A549 (cell line): ENCODE results near the gene TMEM80. TPM values are rescaled to one million over a fixed set of nuclear protein-coding genes. Genes with fewer than 3 reads are reported as not detected.
A peak's percentile ranks its signal among the peaks of the same experiment; 100 is the strongest.

ENCODE experiments used
- ATAC-seq, 2 experiments: fragments of 200-7000 bp in 1 of 2; fragments of >200 bp in 1 of 2; cut with Nextera tagmentation in 1 of 2; cut with Tn5 transposase in 1 of 2; 3 replicates each; pipeline versions ENCODE4 v1.8.0 to v1.9.1; 2018 to 2020; ENCODE audit warnings: mild to moderate bottlenecking in 1 of 2, moderate library complexity in 1 of 2
- CTCF ChIA-PET: fragments of 300-600 bp; sonication (Branson Sonifier 250); formaldehyde crosslinking; extraction: SDS; loops from one replicate; lab custom pipeline; 2021; ENCODE audit warnings: antibody characterized with exemption, inconsistent platforms; lab: Yijun Ruan, JAX
- POLR2A ChIA-PET: fragments of 350-600 bp; formaldehyde crosslinking; extraction: SDS; loops from one replicate; lab custom pipeline; 2021; ENCODE audit warnings: antibody characterized with exemption, inconsistent platforms; lab: Yijun Ruan, JAX
- DNase-seq, 2 experiments: peaks; one replicate each; pipeline versions ENCODE4 v3.0.0 to v3.0.0-alpha.2; 2011 to 2016; ENCODE audit warnings: low read depth in 1 of 2, low spot score in 1 of 2
- FAIRE-seq: peaks from 2 replicates; lab custom pipeline; 2011; peaks lifted over from hg19 to GRCh38; lab: Jason Lieb, UNC
- H3K27ac ChIP-seq, 2 experiments: fragments of >200 bp; sonication (Bioruptor Twin); formaldehyde crosslinking; 3 replicates each; pipeline ENCODE4 v1.5.1; 2016 to 2017
- H3K4me1 ChIP-seq: fragments of >200 bp; sonication (Bioruptor Twin); formaldehyde crosslinking; 3 replicates; pipeline ENCODE4 v1.6.1; 2016
- H3K4me2 ChIP-seq: fragments of >200 bp; sonication (Bioruptor Twin); formaldehyde crosslinking; 3 replicates; pipeline ENCODE4 v1.6.1; 2016
- H3K4me3 ChIP-seq: fragments of >200 bp; sonication (Bioruptor Twin); formaldehyde crosslinking; 3 replicates; pipeline ENCODE4 v1.5.1; 2016
- H3K9me3 ChIP-seq: fragments of >200 bp; sonication (Bioruptor Twin); formaldehyde crosslinking; 3 replicates; pipeline ENCODE4 v1.6.1; 2016
- BHLHE40 ChIP-seq: IDR thresholded peaks from 2 replicates; pipeline ENCODE4 v1.6.1; 2012; ENCODE audit warnings: low read depth, low read length, inconsistent platforms
- CBX2 ChIP-seq: fragments of 200-600 bp; sonication (generic); IDR thresholded peaks from 2 replicates; pipeline ENCODE4 v1.6.1; 2016; ENCODE audit warnings: low read depth, mild to moderate bottlenecking, borderline replicate concordance
- CBX8 ChIP-seq: fragments of 200-600 bp; sonication (generic); IDR thresholded peaks from 2 replicates; pipeline ENCODE4 v1.6.1; 2016
- CEBPB ChIP-seq, 2 experiments: fragments of >200 bp in 1 of 2; sonication (Bioruptor Twin) in 1 of 2; formaldehyde crosslinking in 1 of 2; IDR thresholded peaks; 2 replicates each; pipeline ENCODE4 v1.6.1; 2012 to 2016
- CHD2 ChIP-seq: fragments of 150-350 bp; IDR thresholded peaks from 2 replicates; pipeline ENCODE4 v1.6.1; 2014; ENCODE audit warnings: low read length; ENCODE audit not compliant: partially characterized antibody
- ELK1 ChIP-seq: fragments of 150-350 bp; IDR thresholded peaks from 2 replicates; pipeline ENCODE4 v1.6.1; 2014; ENCODE audit warnings: low read depth, mild to moderate bottlenecking, low read length
- ESRRA ChIP-seq: fragments of 150-350 bp; IDR thresholded peaks from 2 replicates; pipeline ENCODE4 v1.6.1; 2014; ENCODE audit warnings: mild to moderate bottlenecking, low read length, borderline replicate concordance
- FOSB ChIP-seq: fragments of 250-450 bp; sonication (Bioruptor Pico); IDR thresholded peaks from 2 replicates; pipeline ENCODE4 v1.5.0; 2020; ENCODE audit warnings: mild to moderate bottlenecking, moderate library complexity
- HOXB13 ChIP-seq: fragments of 250-450 bp; sonication (Bioruptor Pico); IDR thresholded peaks from 2 replicates; pipeline ENCODE4 v1.5.0; 2020; ENCODE audit warnings: low read depth, mild to moderate bottlenecking, moderate library complexity
- HOXB5 ChIP-seq: fragments of 250-450 bp; sonication (Bioruptor Pico); IDR thresholded peaks from 2 replicates; pipeline ENCODE4 v1.5.0; 2020; ENCODE audit warnings: mild to moderate bottlenecking, moderate library complexity
- JUNB ChIP-seq: fragments of >200 bp; sonication (Bioruptor Twin); formaldehyde crosslinking; IDR thresholded peaks from 2 replicates; pipeline ENCODE4 v1.6.1; 2016
- KDM1A ChIP-seq: fragments of 200-600 bp; sonication (generic); IDR thresholded peaks from 2 replicates; pipeline ENCODE4 v1.6.1; 2016; ENCODE audit warnings: low read depth, mild to moderate bottlenecking
- KDM5A ChIP-seq: fragments of 200-600 bp; sonication (generic); IDR thresholded peaks from 2 replicates; pipeline ENCODE4 v1.6.1; 2016; ENCODE audit warnings: antibody characterized with exemption, mild to moderate bottlenecking
- MAX ChIP-seq: IDR thresholded peaks from 2 replicates; pipeline ENCODE4 v1.6.1; 2012
- PHF8 ChIP-seq: fragments of 200-600 bp; sonication (generic); IDR thresholded peaks from 2 replicates; pipeline ENCODE4 v1.6.1; 2016; ENCODE audit warnings: low read depth, mild to moderate bottlenecking, antibody characterized with exemption, moderate library complexity, borderline replicate concordance
- POLR2A ChIP-seq: IDR thresholded peaks from 2 replicates; pipeline ENCODE4 v1.6.1; 2012; ENCODE audit warnings: mild to moderate bottlenecking, low read length
- POLR2AphosphoS2 ChIP-seq: conservative IDR thresholded peaks from 2 replicates; pipeline ENCODE4 v1.6.1; 2012; ENCODE audit warnings: low read length, improper control_type of control experiment, inconsistent platforms
- RCOR1 ChIP-seq: fragments of 150-350 bp; IDR thresholded peaks from 2 replicates; pipeline ENCODE4 v1.6.1; 2014; ENCODE audit warnings: antibody characterized with exemption, low read length, low read depth
- RFX5 ChIP-seq: fragments of 450-650 bp; IDR thresholded peaks from 2 replicates; pipeline ENCODE4 v1.7.1; 2014; ENCODE audit warnings: antibody characterized with exemption, mild to moderate bottlenecking, moderate library complexity
- RNF2 ChIP-seq: fragments of 200-600 bp; sonication (generic); IDR thresholded peaks from 2 replicates; pipeline ENCODE4 v1.6.1; 2016; ENCODE audit warnings: low read depth, mild to moderate bottlenecking, antibody characterized with exemption, moderate library complexity, borderline replicate concordance
- SMC3 ChIP-seq: fragments of >200 bp; sonication (Bioruptor Twin); formaldehyde crosslinking; IDR thresholded peaks from 3 replicates; pipeline ENCODE4 v1.6.1; 2018; ENCODE audit warnings: inconsistent platforms
- SREBF2 ChIP-seq: fragments of 450-650 bp; IDR thresholded peaks from 2 replicates; pipeline ENCODE4 v1.6.1; 2014; ENCODE audit warnings: mild to moderate bottlenecking, moderate library complexity
- TFCP2L1 ChIP-seq: fragments of 250-450 bp; sonication (Bioruptor Pico); IDR thresholded peaks from 2 replicates; pipeline ENCODE4 v1.5.0; 2021; ENCODE audit warnings: mild to moderate bottlenecking
- TP53 ChIP-seq: fragments of 250-450 bp; sonication (Bioruptor Pico); IDR thresholded peaks from 2 replicates; pipeline ENCODE4 v1.5.0; 2021; ENCODE audit warnings: mild to moderate bottlenecking, moderate library complexity
- ZFP36 ChIP-seq: fragments of 450-650 bp; IDR thresholded peaks from 2 replicates; pipeline ENCODE4 v1.6.1; 2014; ENCODE audit warnings: borderline replicate concordance; ENCODE audit not compliant: partially characterized antibody
- ZSCAN20 ChIP-seq: fragments of 250-450 bp; sonication (Bioruptor Pico); IDR thresholded peaks from 2 replicates; pipeline ENCODE4 v1.8.0; 2022; ENCODE audit warnings: mild to moderate bottlenecking, moderate library complexity
- WGBS: methylation state at CpG from one replicate; pipeline ENCODE4 v1.1.6; 2017; ENCODE audit errors: missing lambda C conversion rate; 5-methylcytosine and 5-hydroxymethylcytosine counted together
- polyA plus RNA-seq, 4 experiments: library from polyadenylated mRNA; depleted of rRNA in 3 of 4; stranded (reverse); fragments of >200 nt; fragmentation: RNase III in 1 of 4; extraction: RNeasy Plus Mini Kit Qiagen cat#74134 plus additional on column Dnase treatment in 1 of 4; gene quantifications; 2 replicates in 3 of 4; 3 replicates in 1 of 4; pipeline ENCODE4 v1.2.3, GENCODE V29; 2011 to 2017
- TF ChIP-seq, protein P1 (sequence below): fragments of >200 bp; sonication (Bioruptor Twin); formaldehyde crosslinking; IDR thresholded peaks from 2 replicates; pipeline ENCODE4 v1.6.1; 2016

TMEM80 gene
- polyA plus RNA-seq, 2 of the 4 experiments (the other 2 are of a cell fraction) = 10.8 to 15.2 TPM

DNA sequence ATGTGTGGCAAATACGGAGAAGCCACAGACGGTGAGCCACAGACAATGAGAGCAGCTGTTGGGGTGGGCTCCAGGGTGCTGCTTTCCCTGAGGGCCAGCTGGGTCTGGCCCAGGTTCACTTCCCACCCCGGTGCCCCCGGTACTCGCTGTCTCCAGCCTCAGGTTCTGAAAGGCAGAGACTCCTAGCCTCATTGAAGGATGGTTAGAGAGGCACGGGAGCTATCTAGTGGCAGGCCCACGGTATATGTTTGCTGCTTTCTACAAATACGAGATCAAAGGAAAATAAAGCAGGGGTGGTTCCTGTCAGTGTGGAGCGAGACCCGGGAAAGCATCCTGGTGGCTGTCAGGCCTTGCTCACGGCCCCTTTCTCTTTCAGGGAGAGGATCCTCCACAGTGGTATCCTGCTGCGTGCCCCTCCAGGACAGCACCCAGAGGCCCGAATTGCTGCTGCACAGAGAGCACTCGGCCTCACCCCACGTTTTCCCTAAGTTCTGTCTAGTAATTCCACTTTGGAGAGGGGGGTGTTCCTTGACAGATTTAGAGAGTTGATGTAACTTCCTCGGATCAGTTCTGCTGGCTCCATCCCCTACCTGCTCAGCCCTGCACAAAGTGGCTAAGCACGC, 3.0 kb downstream of the TMEM80 start:
- H3K4me3 ChIP-seq = no peak overlapping the region
- peak overlapping the region in 1 of 2 experiments; percentile 28; a peak in 1 of 6 replicates for H3K27ac ChIP-seq
- H3K4me2 ChIP-seq = no peak overlapping the region
- no peak for DNase-seq
- no peak for ATAC-seq
- ChIA-PET POLR2A (no interaction called here), CTCF (interaction anchor here (0.7 to 26.0 kb wide), 3 partner anchors 14 to 67 kb away, joined by 3 to 599 read pairs (median 7); no protein-coding TSS in a partner anchor)
- peaks cover 40% of the 10 kb centered on the region for H3K4me1 ChIP-seq
- no peaks in the 10 kb centered on the region for H3K9me3 ChIP-seq
- WGBS = 86% methylated on average over 16 of the region's 17 CpGs
- FAIRE-seq = no peak
- no peak for TF ChIP-seq CEBPB (IDR thresholded peaks at IDR 0.05)
- no peak for TF ChIP-seq TP53 (CRISPR knock-in tag)
- no peak for TF ChIP-seq SMC3
- no peak for TF ChIP-seq RFX5
- TF ChIP-seq KDM5A = no peak
- no peak for TF ChIP-seq PHF8
- no peak for TF ChIP-seq KDM1A
- TF ChIP-seq RNF2 = no peak
- no peak for TF ChIP-seq ELK1
- no peak for TF ChIP-seq HOXB13 (CRISPR knock-in tag)
- no peak for TF ChIP-seq CBX8
- TF ChIP-seq, protein P1, sequence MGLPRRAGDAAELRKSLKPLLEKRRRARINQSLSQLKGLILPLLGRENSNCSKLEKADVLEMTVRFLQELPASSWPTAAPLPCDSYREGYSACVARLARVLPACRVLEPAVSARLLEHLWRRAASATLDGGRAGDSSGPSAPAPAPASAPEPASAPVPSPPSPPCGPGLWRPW = no peak
- TF ChIP-seq HOXB5 = no peak
- no peak for TF ChIP-seq MAX
- TF ChIP-seq CHD2 = no peak
- no peak for TF ChIP-seq POLR2A
- TF ChIP-seq RCOR1 = no peak
- no peak for TF ChIP-seq CBX2
- no peak for TF ChIP-seq POLR2AphosphoS2
- no peak for TF ChIP-seq TFCP2L1 (CRISPR knock-in tag)

GRCh38 chr11:699116-699508, 3.5 kb downstream of the TMEM80 start:
- Histone ChIP-seq H3K9me3 (no peaks in the 10 kb centered on the region), H3K4me1 (peaks cover 40% of the 10 kb centered on the region), H3K27ac (no peak overlapping the region), H3K4me3 (no peak overlapping the region), H3K4me2 (no peak overlapping the region)
- POLR2A ChIA-PET = no interaction called here
- ATAC-seq (no peak), DNase-seq (no peak), FAIRE-seq (no peak)
- CTCF ChIA-PET = interaction anchor here (2.5 to 26.0 kb wide), 2 partner anchors 26 to 67 kb away, joined by 7 to 599 read pairs; no protein-coding TSS in a partner anchor
- 91% methylated on average over 7 of the region's 7 CpGs for WGBS
- TF ChIP-seq ZFP36 (no peak), SREBF2 (no peak), FOSB (CRISPR knock-in tag) (no peak)

GRCh38 chr11:699753-700152, 4.1 kb downstream of the TMEM80 start:
- peaks cover 43% of the 10 kb centered on the region for H3K4me1 ChIP-seq
- no peaks in the 10 kb centered on the region for H3K9me3 ChIP-seq
- TF ChIP-seq KDM5A (no peak), ZSCAN20 (CRISPR knock-in tag) (no peak), BHLHE40 (no peak), HOXB5 (no peak), SREBF2 (no peak), PHF8 (no peak), ESRRA (no peak), JUNB (no peak), CEBPB (IDR thresholded peaks at IDR 0.05) (no peak)
- H3K4me2 ChIP-seq = no peak overlapping the region
- ATAC-seq (no peak), DNase-seq (no peak), FAIRE-seq (no peak)
- 92% methylated on average over 1 of the region's 1 CpG for WGBS
- H3K4me3 ChIP-seq = no peak overlapping the region
- ChIA-PET POLR2A (no interaction called here), CTCF (interaction anchor here (1.0 to 26.0 kb wide), 2 partner anchors 25 to 55 kb away, joined by 3 to 599 read pairs; no protein-coding TSS in a partner anchor)
- no peak overlapping the region for H3K27ac ChIP-seq
